RCC 7860 (cell line): Measurements from ENCODE around the gene SMS.
A peak's percentile ranks its signal among the peaks of the same experiment; 100 is the strongest.

Experiments
- DNase-seq: peaks from one replicate; pipeline ENCODE4 v3.0.0-alpha.2; 2015; ENCODE audit warnings: low spot score
- FAIRE-seq: peaks from 2 replicates; lab custom pipeline; 2012; peaks lifted over from hg19 to GRCh38; lab: Jason Lieb, UNC

SMS gene

GRCh38 chrX:21940356-21940829 is at the start of gene SMS:
SMS (plus strand) TSS chrX:21940709; CDS start chrX:21940825, 116 bp downstream.
- DNase-seq = peak; percentile 51
- no peak for FAIRE-seq

- FAIRE-seq (no peak), DNase-seq (no peak)
Observed at GRCh38 chrX:21905313-21905712, 35.2 kb upstream of the SMS start.

GRCh38 chrX:21905953-21906352 is 34.6 kb upstream of the SMS start:
- FAIRE-seq = no peak
- DNase-seq = no peak

GRCh38 chrX:21907260-21907659 is 33.2 kb upstream of the SMS start:
- no peak for DNase-seq
- FAIRE-seq = no peak

DNA sequence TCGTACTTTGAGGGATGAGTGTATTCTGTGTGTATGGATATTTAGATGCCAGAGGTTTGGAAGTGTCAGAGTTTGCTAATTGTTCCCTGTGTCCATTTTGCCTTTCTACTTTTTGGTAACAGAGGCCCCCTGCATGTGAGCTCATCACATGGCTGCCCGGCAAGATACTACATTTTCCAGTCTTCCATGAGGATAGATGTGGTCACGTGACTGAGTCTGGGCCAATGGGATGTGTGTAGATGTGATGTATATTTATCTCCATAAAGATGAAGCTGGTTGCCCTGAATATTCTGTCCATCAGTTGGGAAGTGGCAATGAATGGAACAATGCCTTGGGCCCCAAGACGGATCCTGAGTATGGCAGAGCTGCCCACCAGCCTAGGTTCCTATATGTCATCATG is 29.0 kb upstream of the SMS start:
- no peak for FAIRE-seq

GRCh38 chrX:21912220-21912619 is 28.3 kb upstream of the SMS start:
- DNase-seq = no peak
- no peak for FAIRE-seq

More for the DNA sequence above, 29.0 kb upstream of the SMS start:
- no peak for DNase-seq

GRCh38 chrX:21912989-21913388 is 27.5 kb upstream of the SMS start:
- DNase-seq (no peak), FAIRE-seq (no peak)

DNA sequence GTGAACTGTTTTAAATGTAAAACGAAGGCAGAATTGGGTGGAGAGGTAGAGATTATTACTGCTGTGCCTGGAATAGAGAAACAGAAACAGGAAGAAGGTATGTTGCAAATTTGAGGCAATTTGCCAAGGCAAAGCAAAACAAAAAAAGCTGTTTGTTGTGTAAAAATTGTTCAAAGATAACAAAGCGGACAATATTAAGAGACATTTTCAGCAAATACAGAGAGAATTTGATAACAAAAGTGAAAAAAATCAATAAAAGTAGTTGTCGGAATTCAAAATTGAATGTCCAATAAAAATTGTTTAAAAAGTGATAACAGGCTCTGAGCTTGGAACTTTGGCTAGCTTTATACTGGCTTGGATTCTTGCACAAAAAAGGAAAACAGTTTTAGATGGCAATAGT is 14.4 kb upstream of the SMS start:
- peak; percentile 15 for DNase-seq
- FAIRE-seq = no peak

GRCh38 chrX:21926527-21927278 is 13.8 kb upstream of the SMS start:
- peak; percentile 95 for DNase-seq
- peak; percentile 100 for FAIRE-seq

- DNase-seq (no peak), FAIRE-seq (no peak)
Observed at GRCh38 chrX:21929209-21929608, 11.3 kb upstream of the SMS start.

- no peak for DNase-seq
- FAIRE-seq = no peak
Observed at GRCh38 chrX:21930986-21931385, 9.5 kb upstream of the SMS start.

DNA sequence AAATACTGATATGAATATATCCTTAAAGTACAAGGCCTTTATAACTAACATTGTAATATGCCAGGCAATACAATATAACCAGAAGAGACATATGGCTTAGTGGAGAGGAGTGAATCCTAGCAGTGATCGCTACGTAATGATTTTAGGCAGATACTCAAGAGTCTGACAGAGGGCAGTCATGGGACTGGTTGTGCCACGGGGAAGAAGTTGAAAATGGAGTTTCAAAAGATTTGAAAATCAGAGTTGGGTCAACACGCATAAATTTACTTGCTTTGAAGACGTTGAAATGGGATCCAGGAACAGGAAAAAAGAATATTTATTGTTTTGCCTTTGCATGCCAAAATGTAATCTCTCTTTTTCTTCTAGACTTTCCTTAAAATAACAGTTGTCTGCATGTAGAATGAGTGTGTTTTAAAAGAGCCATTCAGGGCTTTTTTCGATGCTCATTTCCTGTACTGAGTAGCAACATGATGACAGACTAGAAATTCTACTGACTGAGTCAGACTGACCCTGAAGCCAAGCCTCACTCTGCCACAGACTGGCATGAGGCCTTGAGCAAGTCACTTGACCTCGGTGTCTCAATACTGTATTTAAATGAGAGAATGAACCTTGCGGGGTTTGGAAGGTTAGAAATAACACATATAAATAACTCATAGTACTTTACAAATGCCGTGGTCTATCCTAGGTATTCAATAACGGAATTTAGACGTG is 8.1 kb upstream of the SMS start:
- FAIRE-seq (peak; percentile 92), DNase-seq (peak; percentile 85)

DNA sequence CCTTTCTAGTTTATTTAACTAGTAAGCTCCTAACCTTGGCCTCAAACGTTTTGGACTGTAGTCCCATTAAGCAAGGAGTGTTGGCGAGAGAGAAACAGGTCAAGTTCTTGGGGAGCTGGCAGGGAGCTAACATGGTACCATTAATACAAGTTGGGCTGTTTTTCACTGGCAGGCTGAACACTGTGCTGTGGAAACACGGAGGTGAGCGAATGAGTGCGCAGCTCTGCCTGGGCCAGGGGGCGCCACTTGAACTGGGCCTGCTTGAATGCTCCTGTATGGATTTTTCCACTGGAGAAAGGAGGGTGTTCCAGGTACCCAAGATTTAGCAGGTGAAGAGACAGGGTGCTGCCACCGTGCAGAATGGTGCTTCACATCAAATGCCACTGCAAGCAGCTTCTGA is 7.4 kb upstream of the SMS start:
- DNase-seq (no peak), FAIRE-seq (no peak)

GRCh38 chrX:21934414-21934813 is 6.1 kb upstream of the SMS start:
- FAIRE-seq (no peak), DNase-seq (peak; percentile 32)

- FAIRE-seq (no peak), DNase-seq (no peak)
Observed at GRCh38 chrX:21939906-21940305, 603 bp upstream of the SMS start.

- peak; percentile 95 for FAIRE-seq
- DNase-seq = peak; percentile 83
Observed at GRCh38 chrX:21943460-21944135, 3.1 kb downstream of the SMS start.

GRCh38 chrX:21944136-21944615 is 3.7 kb downstream of the SMS start:
- no peak for FAIRE-seq
- DNase-seq = no peak

- peak; percentile 76 for FAIRE-seq
- DNase-seq = no peak
Observed at GRCh38 chrX:21946925-21947641, 6.6 kb downstream of the SMS start.

GRCh38 chrX:21947671-21948070 is 7.2 kb downstream of the SMS start:
- no peak for FAIRE-seq
- DNase-seq = no peak

DNA sequence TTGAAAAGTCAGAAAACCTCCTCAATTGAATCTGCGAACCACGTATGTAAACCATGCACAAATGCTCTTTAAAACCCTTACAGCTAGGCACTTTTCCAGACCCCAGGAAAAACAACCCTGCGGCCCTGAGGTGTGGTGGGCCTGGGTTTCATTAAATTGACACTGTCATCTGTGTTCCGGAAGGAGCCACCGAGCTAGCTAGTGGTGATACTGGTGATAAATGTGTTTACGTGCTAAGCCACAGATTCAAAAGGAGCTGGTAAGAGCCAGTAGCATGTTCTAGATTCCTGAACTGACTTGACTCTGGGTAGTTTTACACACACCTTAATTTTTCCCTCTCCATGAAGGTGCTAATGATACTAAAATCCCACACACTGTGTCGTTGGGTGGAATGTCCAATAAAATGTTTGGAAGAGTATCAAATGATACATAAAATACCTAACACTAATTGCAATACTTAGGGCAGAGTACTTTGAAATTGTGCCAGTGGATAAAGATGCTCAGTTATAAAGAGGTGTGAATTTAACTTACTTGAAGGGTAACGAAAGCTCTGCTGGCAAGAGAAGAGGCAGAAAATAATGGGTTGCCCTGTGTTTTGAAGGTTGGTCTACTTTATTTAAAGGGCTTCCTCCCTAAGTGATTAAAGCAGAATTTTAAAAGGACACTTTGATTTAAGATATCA is 8.5 kb downstream of the SMS start:
- FAIRE-seq (no peak), DNase-seq (no peak)
